ENCODE measurements around the gene PUSL1.

Gene PUSL1

GRCh38 chr1:1280782-1281481 lies 27.5 kb upstream of the PUSL1 start:
- Histone ChIP-seq H2BK12ac (ENCODE audit: low read length) (no peak overlapping the region), H4K12ac (ENCODE audit: low read depth, low read length) (no peak overlapping the region), H4K91ac (ENCODE audit: low read depth, low read length) (no peak overlapping the region), H3K79me1 (ENCODE audit: low read length) (no peaks in the 10 kb centered on the region), H3K79me2 (ENCODE audit: control insufficient read depth, insufficient read depth, low read length, poor library complexity) (no peaks in the 10 kb centered on the region), H3K4me3 (ENCODE audit: low read depth, low read length) (no peak overlapping the region), H2AK5ac (ENCODE audit: low read length) (no peak overlapping the region), H3K4ac (ENCODE audit: low read depth, low read length) (no peak overlapping the region), H3K9me3 (ENCODE audit: insufficient read depth, low read depth, low read length) (peaks cover 8% of the 10 kb centered on the region), H3K36me3 (ENCODE audit: control insufficient read depth in 1 of 2, insufficient read depth in 2 of 2, low read length in 2 of 2) (no peaks in the 10 kb centered on the region), H2BK120ac (ENCODE audit: insufficient read depth, low read length, poor library complexity) (no peak overlapping the region), H3K9ac (ENCODE audit: low read length) (no peak overlapping the region), H3K4me2 (ENCODE audit: low read length) (no peak overlapping the region), H3K14ac (ENCODE audit: low read length) (no peak overlapping the region), H3K4me1 (ENCODE audit: control insufficient read depth in 1 of 2, insufficient read depth in 2 of 2, low read length in 2 of 2) (no peaks in the 10 kb centered on the region), H3K18ac (ENCODE audit: low read length) (no peak overlapping the region), H3K27me3 (ENCODE audit: insufficient read depth, low read length) (no peaks in the 10 kb centered on the region), H3K27ac (ENCODE audit: low read depth, low read length) (no peak overlapping the region), H4K8ac (ENCODE audit: low read depth, low read length) (no peak overlapping the region), H3K23ac (ENCODE audit: low read length) (no peak overlapping the region), H2BK5ac (ENCODE audit: low read depth, low read length, poor library complexity) (no peak overlapping the region), H2AFZ (ENCODE audit: insufficient read depth, low read length, poor library complexity) (no peak overlapping the region)
- WGBS (ENCODE audit: extremely low coverage, insufficient coverage, insufficient read length): no CpG with 5 or more reads among the region's 21 CpGs
- no peak for DNase-seq

GRCh38 chr1:1281533-1282321 lies 26.7 kb upstream of the PUSL1 start:
- Histone ChIP-seq H3K27ac (ENCODE audit: low read depth, low read length) (no peak overlapping the region), H2BK12ac (ENCODE audit: low read length) (no peak overlapping the region), H3K4me1 (ENCODE audit: control insufficient read depth in 1 of 2, insufficient read depth in 2 of 2, low read length in 2 of 2) (no peaks in the 10 kb centered on the region), H3K18ac (ENCODE audit: low read length) (no peak overlapping the region), H4K91ac (ENCODE audit: low read depth, low read length) (no peak overlapping the region), H2AK5ac (ENCODE audit: low read length) (no peak overlapping the region), H3K79me2 (ENCODE audit: control insufficient read depth, insufficient read depth, low read length, poor library complexity) (no peaks in the 10 kb centered on the region), H4K8ac (ENCODE audit: low read depth, low read length) (no peak overlapping the region), H3K27me3 (ENCODE audit: insufficient read depth, low read length) (no peaks in the 10 kb centered on the region), H3K36me3 (ENCODE audit: control insufficient read depth in 1 of 2, insufficient read depth in 2 of 2, low read length in 2 of 2) (no peaks in the 10 kb centered on the region), H2AFZ (ENCODE audit: insufficient read depth, low read length, poor library complexity) (no peak overlapping the region), H3K79me1 (ENCODE audit: low read length) (no peaks in the 10 kb centered on the region), H3K4ac (ENCODE audit: low read depth, low read length) (no peak overlapping the region), H2BK5ac (ENCODE audit: low read depth, low read length, poor library complexity) (no peak overlapping the region), H3K9me3 (ENCODE audit: insufficient read depth, low read depth, low read length) (peaks cover 8% of the 10 kb centered on the region), H3K9ac (ENCODE audit: low read length) (no peak overlapping the region), H3K14ac (ENCODE audit: low read length) (no peak overlapping the region), H3K23ac (ENCODE audit: low read length) (no peak overlapping the region), H3K4me2 (ENCODE audit: low read length) (no peak overlapping the region), H4K12ac (ENCODE audit: low read depth, low read length) (no peak overlapping the region), H3K4me3 (ENCODE audit: low read depth, low read length) (no peak overlapping the region), H2BK120ac (ENCODE audit: insufficient read depth, low read length, poor library complexity) (no peak overlapping the region)
- no CpG with 5 or more reads among the region's 26 CpGs for WGBS (ENCODE audit: extremely low coverage, insufficient coverage, insufficient read length)
- DNase-seq: peak; percentile 91 to 93

GRCh38 chr1:1282998-1283397 lies 25.4 kb upstream of the PUSL1 start:
- Histone ChIP-seq H3K9ac (ENCODE audit: low read length) (no peak overlapping the region), H3K4me2 (ENCODE audit: low read length) (no peak overlapping the region), H3K14ac (ENCODE audit: low read length) (no peak overlapping the region), H2AK5ac (ENCODE audit: low read length) (no peak overlapping the region), H4K91ac (ENCODE audit: low read depth, low read length) (no peak overlapping the region), H3K27me3 (ENCODE audit: insufficient read depth, low read length) (no peaks in the 10 kb centered on the region), H2BK5ac (ENCODE audit: low read depth, low read length, poor library complexity) (no peak overlapping the region), H3K9me3 (ENCODE audit: insufficient read depth, low read depth, low read length) (peaks cover 8% of the 10 kb centered on the region), H3K4me1 (ENCODE audit: control insufficient read depth in 1 of 2, insufficient read depth in 2 of 2, low read length in 2 of 2) (no peaks in the 10 kb centered on the region), H3K79me1 (ENCODE audit: low read length) (no peaks in the 10 kb centered on the region), H3K23ac (ENCODE audit: low read length) (no peak overlapping the region), H3K18ac (ENCODE audit: low read length) (no peak overlapping the region), H3K79me2 (ENCODE audit: control insufficient read depth, insufficient read depth, low read length, poor library complexity) (no peaks in the 10 kb centered on the region), H2BK12ac (ENCODE audit: low read length) (no peak overlapping the region), H3K4ac (ENCODE audit: low read depth, low read length) (no peak overlapping the region), H4K12ac (ENCODE audit: low read depth, low read length) (no peak overlapping the region), H4K8ac (ENCODE audit: low read depth, low read length) (no peak overlapping the region), H2AFZ (ENCODE audit: insufficient read depth, low read length, poor library complexity) (no peak overlapping the region), H3K4me3 (ENCODE audit: low read depth, low read length) (no peak overlapping the region), H3K27ac (ENCODE audit: low read depth, low read length) (no peak overlapping the region), H2BK120ac (ENCODE audit: insufficient read depth, low read length, poor library complexity) (no peak overlapping the region), H3K36me3 (ENCODE audit: control insufficient read depth in 1 of 2, insufficient read depth in 2 of 2, low read length in 2 of 2) (no peaks in the 10 kb centered on the region)
- WGBS (ENCODE audit: extremely low coverage, insufficient coverage, insufficient read length): no CpG with 5 or more reads among the region's 14 CpGs
- peak; percentile 64 to 65 for DNase-seq

- no peak overlapping the region for H3K4me2 ChIP-seq (ENCODE audit: low read length)
- no peak overlapping the region for H3K27ac ChIP-seq (ENCODE audit: low read depth, low read length)
- H2AK5ac ChIP-seq (ENCODE audit: low read length): no peak overlapping the region
- DNase-seq: peak in 1 of 2 donors; percentile 49
- no peak overlapping the region for H4K8ac ChIP-seq (ENCODE audit: low read depth, low read length)
- H3K18ac ChIP-seq (ENCODE audit: low read length): no peak overlapping the region
- no peaks in the 10 kb centered on the region for H3K79me2 ChIP-seq (ENCODE audit: control insufficient read depth, insufficient read depth, low read length, poor library complexity)
- H3K23ac ChIP-seq (ENCODE audit: low read length): no peak overlapping the region
- no peak overlapping the region for H3K14ac ChIP-seq (ENCODE audit: low read length)
- H3K36me3 ChIP-seq (ENCODE audit: control insufficient read depth in 1 of 2, insufficient read depth in 2 of 2, low read length in 2 of 2): no peaks in the 10 kb centered on the region
- H3K79me1 ChIP-seq (ENCODE audit: low read length): no peaks in the 10 kb centered on the region
- H3K4ac ChIP-seq (ENCODE audit: low read depth, low read length): no peak overlapping the region
- no peak overlapping the region for H4K91ac ChIP-seq (ENCODE audit: low read depth, low read length)
- no peaks in the 10 kb centered on the region for H3K4me1 ChIP-seq (ENCODE audit: control insufficient read depth in 1 of 2, insufficient read depth in 2 of 2, low read length in 2 of 2)
- no peak overlapping the region for H4K12ac ChIP-seq (ENCODE audit: low read depth, low read length)
- no peak overlapping the region for H3K4me3 ChIP-seq (ENCODE audit: low read depth, low read length)
- H3K9me3 ChIP-seq (ENCODE audit: insufficient read depth, low read depth, low read length): peaks cover 10% of the 10 kb centered on the region
- no peak overlapping the region for H2BK5ac ChIP-seq (ENCODE audit: low read depth, low read length, poor library complexity)
- no peak overlapping the region for H2BK120ac ChIP-seq (ENCODE audit: insufficient read depth, low read length, poor library complexity)
- no CpG with 5 or more reads among the region's 9 CpGs for WGBS (ENCODE audit: extremely low coverage, insufficient coverage, insufficient read length)
- no peak overlapping the region for H2AFZ ChIP-seq (ENCODE audit: insufficient read depth, low read length, poor library complexity)
- no peaks in the 10 kb centered on the region for H3K27me3 ChIP-seq (ENCODE audit: insufficient read depth, low read length)
- H3K9ac ChIP-seq (ENCODE audit: low read length): no peak overlapping the region
- H2BK12ac ChIP-seq (ENCODE audit: low read length): no peak overlapping the region
These were observed 24.6 kb upstream of the PUSL1 start for GRCh38 chr1:1283821-1284220.

All from trophoblast cell (in vitro differentiated cells and primary cell).